Kidney (tissue), 14 donors: Measurements from ENCODE around the gene SH2D1B. TPM values are rescaled to one million over a fixed set of nuclear protein-coding genes. Genes with fewer than 3 reads are reported as not detected.

Experiments used
- DNase-seq, 5 donors: peaks; one replicate each; pipeline ENCODE4 v3.0.0-alpha.2; 2013 to 2020
- FAIRE-seq: peaks from 2 replicates; lab custom pipeline; 2012; peaks lifted over from hg19 to GRCh38; lab: Jason Lieb, UNC
- H3K27ac ChIP-seq, 2 donors: one replicate each; pipeline ENCODE4 v1.7.0; 2013; ENCODE audit warnings: low read depth in 2 of 2, low read length in 2 of 2, inconsistent platforms in 1 of 2
- H3K27me3 ChIP-seq: one replicate; pipeline ENCODE4 v1.7.1; 2013; ENCODE audit warnings: low read length, inconsistent platforms; ENCODE audit not compliant: control insufficient read depth, insufficient read depth
- H3K36me3 ChIP-seq, 3 donors: one replicate each; pipeline versions ENCODE4 v1.7.0 to v1.7.1; 2013; ENCODE audit warnings: low read length in 3 of 3, control low read depth in 1 of 3, inconsistent platforms in 1 of 3; ENCODE audit not compliant: insufficient read depth in 3 of 3, control insufficient read depth in 2 of 3
- H3K4me1 ChIP-seq, 3 donors: one replicate each; pipeline versions ENCODE4 v1.7.0 to v1.7.1; 2013; ENCODE audit warnings: low read length in 3 of 3, inconsistent platforms in 1 of 3, low read depth in 1 of 3; ENCODE audit not compliant: control insufficient read depth in 2 of 3, insufficient read depth in 2 of 3
- H3K4me3 ChIP-seq, 3 donors: one replicate each; pipeline versions ENCODE4 v1.7.0 to v1.8.1; 2013; ENCODE audit warnings: low read length in 3 of 3, control low read depth in 1 of 3, inconsistent platforms in 1 of 3
- H3K9ac ChIP-seq, 3 donors: one replicate each; pipeline versions ENCODE4 v1.7.0 to v1.7.1; 2013; ENCODE audit warnings: low read length in 3 of 3, control low read depth in 1 of 3, inconsistent platforms in 1 of 3
- H3K9me3 ChIP-seq, 3 donors: one replicate each; pipeline versions ENCODE4 v1.7.0 to v1.7.1; 2013; ENCODE audit warnings: low read length in 3 of 3, control low read depth in 1 of 3, inconsistent platforms in 1 of 3; ENCODE audit not compliant: control insufficient read depth in 2 of 3, insufficient read depth in 1 of 3
- intact Hi-C: fragments of 100-400 bp; cut with DNase I; formaldehyde crosslinking; loops from one replicate; pipeline ENCODE4 v1.11.1; 2022
- polyA plus RNA-seq: library from polyadenylated mRNA; stranded (reverse); fragments of 350-450 nt; fragmentation: Illumina TruSeq; extraction: RNeasy Lipid Tissue Mini Kit (QIAGEN cat#74804); gene quantifications from one replicate; pipeline ENCODE4 v1.2.3, GENCODE V29; 2014; ENCODE audit warnings: low read depth, low replicate concordance; ENCODE audit not compliant: insufficient read depth
- total RNA-seq: library from RNA; stranded (reverse); fragmentation: NEBNext Ultra II Directional; extraction: Animal tissue kit (Norgen Biotek cat#: 25700); gene quantifications from one replicate; pipeline ENCODE4 v1.2.1, GENCODE V29; 2021
- TF ChIP-seq, protein P1 (sequence below): IDR thresholded peaks from 3 replicates; pipeline ENCODE4 v1.5.1; 2012; ENCODE audit warnings: mild to moderate bottlenecking, moderate library complexity, borderline replicate concordance; ENCODE audit not compliant: insufficient read depth; ENCODE audit errors: extremely low read depth
- donor health status: control.
- donor health status: control.
- donor health status: control.
- donor health status: control.
- donor health status: control.
- donor health status: DM: yes; HTN: yes; CAD: no.
- donor health status: Normal renal cell carcinoma (clear cell type).

The SH2D1B gene
- total and polyA plus RNA-seq, 2 donors from 2014 or later = 0.76 TPM; not detected in 1

GRCh38 chr1:162417650-162418049 lies 5.7 kb upstream of the SH2D1B start:
- Histone ChIP-seq H3K4me1 (no peaks in the 10 kb centered on the region), H3K9me3 (peaks cover 0 to 3% (median 2%) of the 10 kb centered on the region in 3 donors), H3K36me3 (no peaks in the 10 kb centered on the region), H3K9ac (no peak overlapping the region), H3K4me3 (no peak overlapping the region), H3K27ac (no peak overlapping the region), H3K27me3 (no peaks in the 10 kb centered on the region)
- intact Hi-C loops = no loop called here
- FAIRE-seq = no peak
- no peak for DNase-seq
- TF ChIP-seq, protein P1, sequence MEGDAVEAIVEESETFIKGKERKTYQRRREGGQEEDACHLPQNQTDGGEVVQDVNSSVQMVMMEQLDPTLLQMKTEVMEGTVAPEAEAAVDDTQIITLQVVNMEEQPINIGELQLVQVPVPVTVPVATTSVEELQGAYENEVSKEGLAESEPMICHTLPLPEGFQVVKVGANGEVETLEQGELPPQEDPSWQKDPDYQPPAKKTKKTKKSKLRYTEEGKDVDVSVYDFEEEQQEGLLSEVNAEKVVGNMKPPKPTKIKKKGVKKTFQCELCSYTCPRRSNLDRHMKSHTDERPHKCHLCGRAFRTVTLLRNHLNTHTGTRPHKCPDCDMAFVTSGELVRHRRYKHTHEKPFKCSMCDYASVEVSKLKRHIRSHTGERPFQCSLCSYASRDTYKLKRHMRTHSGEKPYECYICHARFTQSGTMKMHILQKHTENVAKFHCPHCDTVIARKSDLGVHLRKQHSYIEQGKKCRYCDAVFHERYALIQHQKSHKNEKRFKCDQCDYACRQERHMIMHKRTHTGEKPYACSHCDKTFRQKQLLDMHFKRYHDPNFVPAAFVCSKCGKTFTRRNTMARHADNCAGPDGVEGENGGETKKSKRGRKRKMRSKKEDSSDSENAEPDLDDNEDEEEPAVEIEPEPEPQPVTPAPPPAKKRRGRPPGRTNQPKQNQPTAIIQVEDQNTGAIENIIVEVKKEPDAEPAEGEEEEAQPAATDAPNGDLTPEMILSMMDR = no peak

DNA sequence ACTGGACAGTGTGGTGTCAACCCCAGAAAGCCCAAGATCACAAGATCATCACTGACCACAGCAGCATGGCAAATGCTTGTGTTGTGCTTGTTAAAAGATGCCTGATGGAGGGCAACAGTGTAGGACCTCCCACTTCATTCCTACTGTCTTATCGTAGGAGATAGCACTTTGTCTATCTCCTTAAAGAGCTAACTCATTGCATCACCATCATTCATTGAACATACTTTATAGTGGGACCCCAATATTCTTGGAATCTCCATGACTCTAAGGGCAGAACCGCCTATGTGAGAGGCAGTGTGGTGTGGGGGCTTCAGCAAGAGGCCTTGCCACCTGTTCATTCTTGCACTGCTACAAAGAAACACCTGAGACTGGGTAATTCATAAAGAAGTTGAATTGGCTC lies 5.0 kb upstream of the SH2D1B start:
- intact Hi-C loops = no loop called here
- H3K9me3 ChIP-seq = peaks cover 0 to 3% (median 2%) of the 10 kb centered on the region in 3 donors
- no peaks in the 10 kb centered on the region for H3K27me3 ChIP-seq
- no peak for DNase-seq
- no peak overlapping the region for H3K27ac ChIP-seq
- TF ChIP-seq, protein P1 = no peak
- no peaks in the 10 kb centered on the region for H3K36me3 ChIP-seq
- no peak overlapping the region for H3K4me3 ChIP-seq
- H3K9ac ChIP-seq = no peak overlapping the region
- no peaks in the 10 kb centered on the region for H3K4me1 ChIP-seq
- FAIRE-seq = no peak

DNA sequence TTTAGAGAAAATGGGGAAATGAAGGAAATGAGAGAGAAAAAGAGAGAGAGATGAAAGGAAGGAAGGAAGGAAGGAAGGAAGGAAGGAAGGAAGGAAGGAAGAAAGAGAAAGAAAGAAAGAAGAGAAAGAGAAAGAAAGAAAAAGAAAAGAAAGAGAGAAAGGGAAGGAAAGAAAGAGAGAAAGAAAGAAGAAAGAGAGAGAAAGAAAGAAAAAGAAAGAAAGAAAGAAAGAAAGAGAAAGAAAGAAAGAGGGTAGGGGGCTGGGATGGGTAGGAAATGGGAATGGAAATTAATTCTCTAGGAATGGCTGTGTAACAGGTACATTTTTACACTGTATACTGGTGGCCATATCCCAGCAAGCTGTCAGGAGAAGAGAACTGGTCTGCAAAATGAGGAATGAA lies 4.3 kb upstream of the SH2D1B start:
- H3K27me3 ChIP-seq = no peaks in the 10 kb centered on the region
- no peak overlapping the region for H3K27ac ChIP-seq
- no peaks in the 10 kb centered on the region for H3K36me3 ChIP-seq
- H3K9me3 ChIP-seq = peaks cover 0 to 3% (median 2%) of the 10 kb centered on the region in 3 donors
- FAIRE-seq (no peak), DNase-seq (no peak)
- H3K4me3 ChIP-seq = no peak overlapping the region
- TF ChIP-seq, protein P1 = no peak
- H3K9ac ChIP-seq = no peak overlapping the region
- no peaks in the 10 kb centered on the region for H3K4me1 ChIP-seq
- intact Hi-C loops = no loop called here

- Histone ChIP-seq H3K9ac (no peak overlapping the region), H3K4me1 (no peaks in the 10 kb centered on the region), H3K36me3 (no peaks in the 10 kb centered on the region), H3K9me3 (no peaks in the 10 kb centered on the region), H3K4me3 (no peak overlapping the region), H3K27me3 (no peaks in the 10 kb centered on the region), H3K27ac (no peak overlapping the region)
- DNase-seq = no peak
- intact Hi-C loops = no loop called here
- no peak for FAIRE-seq
- TF ChIP-seq, protein P1 = no peak
Measured at GRCh38 chr1:162407539-162407938, 4.4 kb downstream of the SH2D1B start.
